HG02678 (cell line): Measurements from ENCODE around the gene FSTL4.

Experiments used
- ATAC-seq: cut with Tn5 transposase; IDR thresholded peaks from one replicate; pipeline ENCODE4 v1.9.1; 2021; ENCODE audit warnings: mild to moderate bottlenecking, moderate library complexity; ENCODE audit not compliant: unreplicated experiment

FSTL4 gene

DNA sequence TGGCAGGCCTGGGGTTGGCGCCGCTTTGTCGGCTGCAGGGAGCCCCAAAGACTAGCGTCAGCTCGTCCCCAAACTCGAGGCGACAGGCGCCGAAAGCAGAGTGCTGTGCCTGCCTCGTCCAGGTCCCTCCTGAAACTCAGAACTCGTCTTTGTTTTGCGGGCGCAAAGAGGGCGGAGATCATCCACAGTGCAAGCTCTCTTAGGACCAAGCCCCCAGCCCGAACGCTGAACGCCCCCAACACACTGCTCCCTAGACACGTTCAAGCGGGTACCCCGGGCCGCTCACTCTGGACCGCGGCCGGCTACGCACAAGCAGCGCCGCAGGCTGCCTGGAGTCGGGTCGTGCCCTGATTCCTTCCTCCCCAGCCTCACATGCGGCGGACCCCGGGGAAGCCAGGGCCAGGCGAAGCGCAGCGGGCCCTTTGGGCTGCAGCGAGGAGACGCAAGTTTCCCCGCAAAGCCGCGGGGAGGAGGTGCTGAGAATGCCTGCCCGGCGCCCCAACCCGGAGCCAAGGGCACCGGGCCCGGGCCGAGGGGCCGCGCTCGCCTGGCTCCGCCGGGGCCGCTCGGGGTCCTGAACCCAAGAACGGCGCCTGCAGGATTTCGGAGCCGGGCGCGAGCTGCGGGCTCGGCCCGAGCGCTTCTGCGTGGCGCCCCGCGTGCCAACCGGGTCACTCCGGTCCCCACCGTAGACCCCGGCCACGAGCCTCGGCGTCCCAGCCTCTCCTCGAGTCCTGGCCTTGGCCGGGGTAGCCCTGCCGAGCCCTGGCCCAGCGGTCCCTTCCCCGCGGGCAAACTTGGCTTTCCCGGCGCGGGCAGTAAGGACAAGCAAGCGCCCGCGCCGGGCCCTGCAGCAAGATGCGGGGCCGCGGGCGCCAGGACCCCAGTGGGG is 738 bp downstream of the FSTL4 start:
- ATAC-seq, result no peak

GRCh38 chr5:133610489-133611356 is 1.6 kb downstream of the FSTL4 start:
- no peak for ATAC-seq

DNA sequence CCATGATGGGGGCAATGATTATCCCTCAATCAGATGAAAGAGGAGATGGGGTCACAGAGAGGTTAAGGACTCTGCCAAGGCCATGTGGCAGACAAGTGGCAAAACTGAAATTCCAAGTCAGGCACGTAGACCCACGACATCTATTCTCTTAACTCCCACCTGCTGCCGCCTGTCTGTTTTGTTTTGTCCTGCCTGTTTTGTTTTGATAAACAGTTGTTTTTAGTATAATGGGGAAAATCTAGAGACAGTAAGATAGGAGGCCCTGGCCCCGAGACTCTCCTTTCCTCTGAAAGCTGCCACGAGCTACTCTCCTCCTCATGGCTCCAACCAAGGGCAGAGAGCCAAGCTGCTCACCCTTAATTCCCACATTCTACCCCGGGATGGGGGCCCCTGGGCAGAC is 4.9 kb downstream of the FSTL4 start:
- ATAC-seq, result no peak

- no peak for ATAC-seq
Measured at GRCh38 chr5:133606835-133607234, 5.5 kb downstream of the FSTL4 start.

DNA sequence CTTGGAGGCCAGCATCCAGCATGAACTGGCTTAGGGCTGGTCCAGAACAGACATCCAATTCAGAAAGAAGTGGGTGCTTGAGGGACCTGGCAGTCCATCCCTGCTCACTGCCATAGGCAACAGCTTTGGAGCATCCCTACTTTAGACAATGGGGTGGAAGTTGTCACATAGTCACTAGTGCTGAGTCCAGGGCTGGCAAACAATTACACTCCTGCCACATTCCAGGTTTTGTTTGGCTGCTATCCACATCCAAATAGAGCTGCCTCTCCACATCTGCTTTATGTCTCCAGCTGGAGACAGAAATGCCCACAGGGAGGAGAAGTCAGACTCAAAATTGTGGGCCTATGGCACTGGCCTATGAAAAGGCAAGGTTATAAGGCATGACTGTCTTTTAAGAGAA is 7.0 kb downstream of the FSTL4 start:
- ATAC-seq, result no peak

GRCh38 chr5:133603711-133604110 is 8.6 kb downstream of the FSTL4 start:
- ATAC-seq, result no peak

DNA sequence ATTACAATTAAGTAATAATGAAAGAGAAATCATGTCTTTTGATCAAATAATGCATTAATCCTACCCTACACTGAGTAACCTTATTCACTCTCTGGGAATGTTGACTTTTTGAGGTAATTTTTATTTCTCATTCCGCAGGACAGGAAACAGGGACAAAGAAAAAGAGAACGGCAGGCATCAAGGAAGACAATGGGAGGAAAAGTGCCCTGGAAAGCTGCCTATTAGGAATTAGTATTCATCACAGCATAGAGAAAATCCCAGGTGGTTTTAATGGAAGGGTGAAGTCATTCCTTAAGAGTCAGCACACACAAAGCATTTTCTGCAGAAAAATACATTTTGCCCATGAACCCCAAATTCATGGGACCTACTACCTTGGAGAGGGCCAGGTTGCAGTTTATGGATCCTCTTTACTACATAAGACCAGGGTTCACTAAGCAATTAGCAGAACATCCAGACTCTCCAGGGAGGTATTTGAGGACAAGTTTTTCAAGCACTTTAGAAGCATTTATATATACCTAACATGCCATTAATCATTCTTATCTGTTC is 9.4 kb downstream of the FSTL4 start:
- no peak for ATAC-seq

DNA sequence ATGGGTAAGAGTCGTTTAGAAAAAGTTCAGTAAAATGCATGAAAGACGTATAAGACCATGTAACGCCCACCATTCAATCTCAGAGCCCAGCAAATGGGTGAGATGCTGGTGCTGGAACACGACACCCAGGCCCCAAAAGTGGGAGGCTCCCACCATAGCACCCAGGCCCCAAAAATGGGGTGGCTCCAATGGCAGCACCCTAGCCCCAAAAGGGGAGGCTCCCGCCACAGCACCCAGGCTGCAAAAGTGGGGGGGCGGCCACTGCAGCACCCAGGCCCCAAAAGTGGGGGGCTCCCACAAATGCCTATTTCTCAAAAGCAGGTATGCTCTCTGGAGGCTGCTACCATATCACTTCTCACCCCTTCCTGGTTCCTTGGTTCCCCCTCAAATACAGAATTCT is 12.7 kb downstream of the FSTL4 start:
- no peak for ATAC-seq

DNA sequence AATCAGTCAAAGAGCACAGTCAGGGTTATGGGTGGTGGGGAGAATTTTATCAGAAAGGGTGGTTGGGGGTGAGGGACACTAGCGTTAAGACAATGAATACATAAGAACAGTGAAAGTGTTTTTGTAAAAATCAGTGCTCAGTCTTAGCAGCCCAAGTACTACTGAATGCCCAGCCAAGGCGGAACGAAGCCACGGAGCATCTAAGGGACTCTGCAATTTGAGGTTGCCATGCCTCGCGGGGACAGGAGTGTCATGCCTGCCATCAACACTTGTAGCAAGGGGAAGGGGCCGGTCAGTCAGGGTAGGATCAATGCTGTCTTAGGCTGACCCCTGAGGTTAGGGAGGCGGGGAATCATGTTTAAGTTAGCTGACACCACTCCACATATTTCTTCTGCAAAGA is 13.3 kb downstream of the FSTL4 start:
- no peak for ATAC-seq

DNA sequence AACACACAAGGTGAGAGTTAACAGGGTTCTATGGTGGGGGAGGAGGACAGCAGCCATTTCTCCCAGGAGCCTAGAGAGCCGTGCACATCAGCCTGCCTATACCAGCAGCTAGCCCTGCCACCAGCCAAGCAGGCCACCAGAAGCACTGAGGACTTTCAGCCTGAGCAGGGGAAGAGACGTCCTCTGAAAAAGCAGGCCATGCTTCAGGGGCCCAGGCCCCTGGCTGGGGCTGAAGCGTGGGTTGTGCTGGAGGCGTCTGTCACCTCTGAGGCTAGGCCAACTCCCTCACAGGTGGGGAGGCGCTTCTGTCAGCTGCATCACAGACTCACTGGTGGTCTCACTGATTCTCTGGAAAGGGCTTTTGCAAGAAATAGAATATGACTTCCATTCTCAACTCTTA is 16.3 kb downstream of the FSTL4 start:
- no peak for ATAC-seq

DNA sequence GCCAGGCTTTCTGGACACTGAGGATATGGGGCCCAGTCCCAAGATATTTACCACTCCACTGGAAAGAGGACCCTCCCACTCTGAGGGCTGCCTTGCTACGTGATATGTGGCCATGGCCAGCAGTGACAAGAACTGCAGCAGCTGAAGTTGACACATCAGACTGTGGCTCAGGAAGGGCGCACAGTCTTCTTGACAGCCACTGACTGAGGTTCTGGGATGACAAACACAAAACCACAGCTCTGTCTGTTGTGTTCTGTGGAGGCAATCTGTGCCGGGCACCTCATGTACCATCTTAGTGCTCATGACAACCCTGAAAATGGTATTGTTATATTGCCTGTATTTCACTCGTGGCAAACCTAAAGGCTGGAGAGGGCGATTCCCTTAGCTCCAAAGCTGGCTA is 16.9 kb downstream of the FSTL4 start:
- no peak for ATAC-seq

- ATAC-seq, result no peak
Measured at GRCh38 chr5:133589286-133589685, 23.1 kb downstream of the FSTL4 start.

DNA sequence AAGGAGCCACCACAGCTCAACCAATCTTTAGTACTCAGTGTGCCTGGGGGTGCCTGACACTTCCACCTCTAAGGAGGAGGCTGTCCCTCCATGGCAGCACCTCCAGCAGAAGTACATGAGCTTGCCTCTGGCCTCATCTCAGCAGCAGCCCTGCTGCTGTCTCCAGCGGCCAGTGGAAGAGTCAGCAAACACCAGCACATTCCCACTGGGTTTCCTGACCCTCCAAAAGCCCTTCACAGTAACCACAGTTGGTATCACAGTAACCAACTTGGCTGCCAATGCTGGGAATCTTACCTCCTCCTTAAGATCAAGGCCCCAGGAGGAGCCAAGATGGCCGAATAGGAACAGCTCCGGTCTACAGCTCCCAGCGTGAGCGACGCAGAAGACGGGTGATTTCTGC is 29.4 kb downstream of the FSTL4 start:
- ATAC-seq, result no peak

GRCh38 chr5:133581918-133582317 is 30.4 kb downstream of the FSTL4 start:
- ATAC-seq, result no peak

DNA sequence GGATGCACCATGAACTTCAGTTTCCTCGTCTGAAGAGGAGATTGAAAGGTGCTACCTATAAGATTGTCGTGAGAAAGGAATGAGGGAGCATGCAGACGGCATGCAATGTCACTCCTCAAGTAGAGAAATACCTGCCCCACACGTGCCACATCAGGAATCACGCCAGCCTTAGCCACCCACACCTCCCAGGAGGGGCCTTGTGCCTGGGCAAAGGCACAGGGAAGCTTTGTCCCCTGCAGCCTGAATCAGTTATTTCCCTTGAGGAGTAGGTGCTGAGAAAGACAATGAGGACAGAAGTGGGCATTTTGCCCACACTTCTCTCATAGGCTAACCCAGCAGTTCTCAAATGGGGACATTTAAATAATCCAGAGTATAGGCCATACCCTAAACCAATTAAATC is 31.0 kb downstream of the FSTL4 start:
- no peak for ATAC-seq

DNA sequence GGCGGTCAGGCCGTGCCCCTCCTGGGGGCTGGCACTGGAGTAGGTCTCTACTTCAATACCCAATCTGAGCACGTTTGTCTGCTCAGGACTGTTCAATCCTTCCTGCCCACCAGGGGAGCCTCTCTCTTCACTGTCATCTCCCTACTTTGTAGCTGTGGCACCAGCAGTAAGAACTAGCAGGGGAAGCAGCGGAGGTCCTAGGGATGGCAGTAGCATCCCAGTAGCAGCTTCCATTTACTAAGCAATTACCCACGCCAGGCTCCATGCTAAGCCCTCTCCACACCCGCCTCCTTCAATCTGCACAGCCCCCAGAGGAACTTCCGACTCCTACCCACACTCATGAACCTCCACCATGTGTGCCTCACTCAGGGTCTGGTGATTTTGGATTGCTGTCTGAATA is 31.7 kb downstream of the FSTL4 start:
- ATAC-seq, result no peak

DNA sequence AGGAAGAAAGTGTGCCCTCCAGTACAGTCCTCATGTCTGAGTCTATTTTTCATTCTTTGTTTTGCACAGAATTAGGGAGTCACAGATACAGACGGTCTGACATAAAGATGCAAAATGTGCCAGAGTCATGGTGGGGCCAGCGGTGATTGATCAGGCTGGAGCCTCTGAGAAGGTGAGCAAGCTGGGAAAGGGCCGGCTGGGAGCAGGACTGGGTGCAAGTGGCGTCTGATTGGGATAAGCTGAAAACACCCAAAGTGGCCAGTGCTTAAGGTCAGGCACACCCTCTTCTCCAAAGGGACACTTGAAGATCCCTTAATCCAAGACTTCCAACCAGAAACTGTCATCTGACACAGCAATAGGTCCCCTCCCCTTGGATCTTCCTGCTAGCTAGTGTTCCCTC is 32.6 kb downstream of the FSTL4 start:
- ATAC-seq, result no peak

DNA sequence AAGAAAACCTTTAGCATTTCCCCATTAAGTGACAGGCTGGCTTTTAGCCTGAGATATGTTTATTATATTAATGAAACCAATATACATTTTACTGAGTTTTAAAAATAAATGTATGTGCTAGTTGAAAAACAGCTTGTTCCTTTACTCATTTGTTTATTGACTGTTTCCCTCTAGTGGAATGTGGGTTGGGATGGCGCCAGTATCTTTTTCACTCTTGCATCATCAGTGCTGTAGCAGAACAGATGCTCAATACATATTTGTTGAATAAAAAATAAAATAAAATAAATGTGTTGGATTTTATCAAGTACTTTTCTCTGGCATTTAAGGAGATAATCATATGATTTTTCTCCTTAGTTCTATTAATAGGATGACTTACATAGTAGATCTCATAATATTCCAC is 43.0 kb downstream of the FSTL4 start:
- no peak for ATAC-seq

DNA sequence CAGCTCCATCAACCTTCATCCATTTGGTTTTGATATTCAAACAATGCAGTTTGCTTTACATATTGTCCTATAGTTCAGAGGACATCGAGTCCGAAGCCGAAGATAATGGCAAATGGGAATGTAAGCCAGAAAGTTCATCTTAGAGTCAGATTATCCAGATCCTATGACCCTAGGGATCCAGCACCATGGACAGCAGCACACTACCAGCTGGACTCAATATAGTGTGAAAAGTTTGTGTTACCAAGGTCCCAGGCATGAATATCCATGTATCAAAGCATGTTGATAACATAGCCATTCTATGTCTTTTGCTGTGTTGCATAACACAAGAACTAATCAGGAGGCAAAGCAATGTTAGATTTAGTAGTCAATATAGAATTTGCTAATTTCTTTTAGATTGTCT is 46.3 kb downstream of the FSTL4 start:
- ATAC-seq, result no peak

DNA sequence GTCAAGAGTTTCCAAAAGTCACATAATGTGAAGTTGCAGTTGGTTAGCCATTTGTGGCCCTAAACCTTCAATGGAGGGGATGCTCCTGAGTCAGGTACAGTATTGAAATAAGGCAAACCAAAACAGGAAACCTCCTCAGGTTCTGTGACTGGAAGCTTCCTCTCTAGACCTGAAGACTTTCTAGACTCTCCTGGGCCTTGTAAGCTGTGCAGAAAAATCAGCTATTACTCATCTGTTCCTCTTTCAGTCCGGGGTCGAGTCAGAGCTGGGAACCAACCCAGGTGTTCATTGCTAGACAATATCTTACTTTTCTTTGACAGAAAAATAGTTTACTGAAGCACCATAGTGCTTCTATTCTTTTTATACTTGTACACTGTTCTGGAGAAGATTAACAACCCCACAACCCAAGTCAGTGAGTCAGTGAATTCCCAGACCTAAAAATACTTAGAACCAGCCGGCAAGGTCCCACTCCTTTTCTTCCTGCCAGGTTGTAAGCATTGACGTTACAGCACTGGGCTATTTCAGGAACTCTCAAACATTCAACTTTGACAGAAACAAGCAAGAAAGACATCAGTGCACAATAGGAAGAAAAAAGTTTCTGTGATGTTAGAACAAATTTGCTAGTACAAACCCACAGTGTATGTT is 47.3 kb downstream of the FSTL4 start:
- no peak for ATAC-seq

GRCh38 chr5:133562554-133562953 is 49.8 kb downstream of the FSTL4 start:
- ATAC-seq, result no peak
